ENCODE measurements around the gene ZBP1. TPM values are rescaled to one million over a fixed set of nuclear protein-coding genes. Genes with fewer than 3 reads are reported as not detected.

The ZBP1 gene, protein sequence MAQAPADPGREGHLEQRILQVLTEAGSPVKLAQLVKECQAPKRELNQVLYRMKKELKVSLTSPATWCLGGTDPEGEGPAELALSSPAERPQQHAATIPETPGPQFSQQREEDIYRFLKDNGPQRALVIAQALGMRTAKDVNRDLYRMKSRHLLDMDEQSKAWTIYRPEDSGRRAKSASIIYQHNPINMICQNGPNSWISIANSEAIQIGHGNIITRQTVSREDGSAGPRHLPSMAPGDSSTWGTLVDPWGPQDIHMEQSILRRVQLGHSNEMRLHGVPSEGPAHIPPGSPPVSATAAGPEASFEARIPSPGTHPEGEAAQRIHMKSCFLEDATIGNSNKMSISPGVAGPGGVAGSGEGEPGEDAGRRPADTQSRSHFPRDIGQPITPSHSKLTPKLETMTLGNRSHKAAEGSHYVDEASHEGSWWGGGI
- 67.0 TPM for total RNA-seq
- 10 to 100 TPM; 12.4 to 33.1 (median 20.3) TPM for polyA plus RNA-seq

DNA sequence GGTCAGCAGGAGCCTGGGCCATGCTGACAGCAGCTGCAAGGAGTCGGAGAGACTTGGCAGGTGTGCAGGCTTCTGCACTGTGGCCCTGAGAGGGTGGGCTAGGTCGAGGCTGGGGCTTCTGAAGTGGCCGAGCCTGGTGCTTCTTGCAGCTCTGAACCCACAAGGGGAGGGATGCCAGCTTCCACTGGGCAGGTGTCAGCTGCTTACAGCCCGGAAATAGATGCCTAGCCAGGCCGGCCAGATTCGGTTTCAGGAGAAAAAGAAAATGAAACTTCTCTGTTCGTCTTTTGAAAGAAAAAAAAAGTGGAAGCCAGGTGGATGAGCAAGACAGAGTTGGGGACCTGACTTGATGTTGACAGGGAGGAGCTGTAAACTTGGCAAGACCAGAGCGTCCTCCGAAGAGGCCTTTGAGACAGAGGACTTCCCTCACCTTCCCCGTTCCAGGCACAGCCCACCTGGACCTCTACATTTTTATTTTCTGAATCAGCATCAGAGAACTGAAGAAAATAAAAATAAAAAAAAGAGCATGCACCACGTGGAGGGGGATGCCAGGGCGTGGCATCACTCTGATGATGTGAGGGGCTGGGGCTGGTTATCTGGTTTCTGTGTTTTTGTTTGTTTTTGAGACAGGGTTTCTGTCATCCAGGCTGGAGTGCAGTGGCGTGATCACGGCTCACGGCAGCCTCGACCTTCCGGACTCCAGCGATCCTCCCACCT lies at the start of gene ZBP1:
Gene ZBP1, minus strand, starts transcription at position 153 of the 717 bp plus-strand sequence. Its CDS starts 131 bp downstream, at position 22.
- H3K4me1 Mint-ChIP-seq: peaks cover 10 to 89% (median 40%) of the 10 kb centered on the region in 4 donors
- peaks cover 9% of the 10 kb centered on the region for H3K36me3 Mint-ChIP-seq
- ATAC-seq (ENCODE audit: low read depth in 2 of 2) (peak; percentile 30 to 38), DNase-seq (peak; percentile 39 to 91 (median 66))
- H3K27ac ChIP-seq (ENCODE audit: insufficient read depth, low read length, poor library complexity, severe bottlenecking): peak within 1 kb of the TSS; percentile 91
- peaks cover 0 to 6% (median 1%) of the 10 kb centered on the region in 7 donors for H3K9me3 Mint-ChIP-seq
- H3K27me3 ChIP-seq (ENCODE audit: control insufficient read depth, insufficient read depth, low read length): no peaks in the 10 kb centered on the region
- H3K9me3 ChIP-seq (ENCODE audit: control insufficient read depth in 2 of 2, low read length in 2 of 2): peaks cover 0 to 6% of the 10 kb centered on the region in 2 experiments
- peak within 1 kb of the TSS; percentile 96 to 99 (median 97) for H3K27ac Mint-ChIP-seq
- H3K4me3 ChIP-seq (ENCODE audit: low read depth, low read length): peak within 1 kb of the TSS; percentile 89
- peaks cover 68% of the 10 kb centered on the region for H3K4me1 ChIP-seq (ENCODE audit: control insufficient read depth, insufficient read depth, low read length, poor library complexity, severe bottlenecking)
- peaks cover 8% of the 10 kb centered on the region for H3K36me3 ChIP-seq (ENCODE audit: control insufficient read depth, insufficient read depth, low read length)
- no peaks in the 10 kb centered on the region for H3K27me3 Mint-ChIP-seq
- H3K4me3 Mint-ChIP-seq: peak within 1 kb of the TSS; percentile 87 to 98 (median 93)

DNA sequence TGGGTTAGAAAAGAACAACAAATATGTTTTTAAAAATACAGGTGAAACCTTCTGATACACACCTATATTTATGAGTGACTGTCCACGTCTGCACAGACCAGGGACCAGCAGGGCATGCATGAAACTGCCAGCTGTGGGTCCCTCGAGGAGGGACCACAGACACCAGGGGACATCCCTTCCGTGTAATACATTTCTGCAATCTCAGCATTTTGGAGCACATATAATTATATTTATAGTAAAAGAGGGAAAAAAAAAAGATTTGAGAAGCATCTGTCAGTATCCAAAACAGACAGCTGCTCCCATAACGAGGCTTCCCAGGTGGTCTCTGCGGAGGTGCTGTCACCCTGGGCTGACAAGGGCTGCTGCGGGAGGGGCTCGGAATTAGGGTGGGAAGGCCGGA lies 49.4 kb upstream of the ZBP1 start:
- peaks cover 0 to 4% (median 0%) of the 10 kb centered on the region in 4 donors for H3K4me1 Mint-ChIP-seq
- no peaks in the 10 kb centered on the region for H3K9me3 ChIP-seq (ENCODE audit: control insufficient read depth in 2 of 2, low read length in 2 of 2)
- H3K36me3 ChIP-seq (ENCODE audit: control insufficient read depth, insufficient read depth, low read length): no peaks in the 10 kb centered on the region
- ATAC-seq (ENCODE audit: low read depth in 2 of 2): no peak
- H3K27ac Mint-ChIP-seq: no peak overlapping the region
- no peaks in the 10 kb centered on the region for H3K9me3 Mint-ChIP-seq
- no peaks in the 10 kb centered on the region for H3K4me1 ChIP-seq (ENCODE audit: control insufficient read depth, insufficient read depth, low read length, poor library complexity, severe bottlenecking)
- peak overlapping the region in 1 of 4 donors; percentile 64 for H3K4me3 Mint-ChIP-seq
- H3K27me3 ChIP-seq (ENCODE audit: control insufficient read depth, insufficient read depth, low read length): no peaks in the 10 kb centered on the region
- DNase-seq: no peak
- no peak overlapping the region for H3K4me3 ChIP-seq (ENCODE audit: low read depth, low read length)
- no peak overlapping the region for H3K27ac ChIP-seq (ENCODE audit: insufficient read depth, low read length, poor library complexity, severe bottlenecking)
- H3K36me3 Mint-ChIP-seq: no peaks in the 10 kb centered on the region
- H3K27me3 Mint-ChIP-seq: no peaks in the 10 kb centered on the region

DNA sequence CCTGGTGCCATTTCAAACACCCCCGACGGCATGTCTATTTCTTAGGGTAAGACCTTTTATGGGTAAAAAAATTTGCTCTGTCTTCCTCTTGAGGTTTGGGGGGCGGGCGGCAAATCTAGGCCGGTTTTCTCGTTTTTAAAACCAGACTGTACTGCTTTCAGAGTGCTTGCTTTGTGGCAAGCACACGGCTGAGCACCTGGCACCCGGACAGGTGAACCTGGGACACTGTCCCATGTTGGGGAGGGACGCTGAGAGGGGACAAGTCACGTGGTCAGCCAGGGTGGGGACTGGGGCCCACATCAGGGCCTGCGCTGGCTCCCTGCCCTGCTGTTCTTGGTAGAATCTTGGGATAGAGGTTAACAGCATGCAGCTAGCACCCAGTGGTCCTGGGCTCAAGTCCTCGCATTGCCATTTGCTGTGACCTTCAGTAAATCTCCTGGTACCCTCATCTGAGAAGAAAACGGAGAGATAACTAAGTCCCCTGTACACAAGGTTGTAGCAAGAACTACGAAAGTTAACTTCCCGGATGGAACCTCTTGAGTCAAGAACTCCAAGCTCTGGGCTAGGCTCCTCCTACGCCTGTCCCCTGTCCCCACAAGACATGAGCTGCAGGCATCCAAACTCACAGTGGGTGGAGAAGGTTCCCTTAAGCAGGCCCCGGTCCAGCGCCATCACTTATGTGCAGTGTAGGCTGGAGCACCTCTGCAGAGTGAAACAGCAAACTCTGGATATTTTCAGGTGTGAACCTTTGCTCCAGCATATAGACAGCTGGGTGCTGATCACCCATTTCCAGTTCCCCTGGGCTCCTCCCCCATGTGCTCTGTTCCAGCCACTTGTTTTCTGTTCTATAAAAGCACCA lies 47.9 kb upstream of the ZBP1 start:
- Histone ChIP-seq H3K27ac (ENCODE audit: insufficient read depth, low read length, poor library complexity, severe bottlenecking) (no peak overlapping the region), H3K4me1 (ENCODE audit: control insufficient read depth, insufficient read depth, low read length, poor library complexity, severe bottlenecking) (no peaks in the 10 kb centered on the region), H3K4me3 (ENCODE audit: low read depth, low read length) (no peak overlapping the region), H3K9me3 (ENCODE audit: control insufficient read depth in 2 of 2, low read length in 2 of 2) (no peaks in the 10 kb centered on the region), H3K27me3 (ENCODE audit: control insufficient read depth, insufficient read depth, low read length) (no peaks in the 10 kb centered on the region), H3K36me3 (ENCODE audit: control insufficient read depth, insufficient read depth, low read length) (no peaks in the 10 kb centered on the region)
- H3K9me3 Mint-ChIP-seq: no peaks in the 10 kb centered on the region
- ATAC-seq (ENCODE audit: low read depth in 2 of 2): no peak
- H3K27me3 Mint-ChIP-seq: no peaks in the 10 kb centered on the region
- H3K36me3 Mint-ChIP-seq: no peaks in the 10 kb centered on the region
- peaks cover 0 to 4% (median 0%) of the 10 kb centered on the region in 4 donors for H3K4me1 Mint-ChIP-seq
- DNase-seq: no peak
- H3K4me3 Mint-ChIP-seq: no peak overlapping the region
- no peak overlapping the region for H3K27ac Mint-ChIP-seq

DNA sequence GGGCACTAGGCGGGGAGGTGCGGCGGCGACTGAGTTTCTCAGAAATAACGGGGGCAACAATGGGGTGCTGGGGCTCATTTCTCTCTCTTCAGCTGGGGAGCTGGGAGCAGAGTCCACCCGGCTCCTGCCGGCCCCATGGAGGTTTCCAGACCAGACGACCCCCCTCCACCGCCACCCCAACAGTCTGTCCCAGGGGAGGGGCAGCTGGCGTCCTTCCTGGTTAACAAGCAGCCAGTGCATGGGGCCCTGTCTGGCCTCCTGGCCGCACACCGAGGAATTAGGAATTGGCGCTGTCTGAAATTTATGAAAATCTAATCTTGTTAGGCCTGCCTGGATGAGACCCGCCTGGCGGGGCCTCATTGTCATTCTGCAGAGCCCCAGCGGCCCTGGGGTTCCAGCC lies 47.2 kb upstream of the ZBP1 start:
- Histone ChIP-seq H3K4me3 (ENCODE audit: low read depth, low read length) (no peak overlapping the region), H3K4me1 (ENCODE audit: control insufficient read depth, insufficient read depth, low read length, poor library complexity, severe bottlenecking) (no peaks in the 10 kb centered on the region), H3K36me3 (ENCODE audit: control insufficient read depth, insufficient read depth, low read length) (no peaks in the 10 kb centered on the region), H3K27me3 (ENCODE audit: control insufficient read depth, insufficient read depth, low read length) (no peaks in the 10 kb centered on the region), H3K9me3 (ENCODE audit: control insufficient read depth in 2 of 2, low read length in 2 of 2) (no peaks in the 10 kb centered on the region), H3K27ac (ENCODE audit: insufficient read depth, low read length, poor library complexity, severe bottlenecking) (no peak overlapping the region)
- H3K27me3 Mint-ChIP-seq: no peaks in the 10 kb centered on the region
- H3K9me3 Mint-ChIP-seq: no peaks in the 10 kb centered on the region
- DNase-seq: no peak
- no peak for ATAC-seq (ENCODE audit: low read depth in 2 of 2)
- H3K27ac Mint-ChIP-seq: no peak overlapping the region
- no peaks in the 10 kb centered on the region for H3K36me3 Mint-ChIP-seq
- H3K4me1 Mint-ChIP-seq: peaks cover 0 to 7% (median 0%) of the 10 kb centered on the region in 4 donors
- no peak overlapping the region for H3K4me3 Mint-ChIP-seq

DNA sequence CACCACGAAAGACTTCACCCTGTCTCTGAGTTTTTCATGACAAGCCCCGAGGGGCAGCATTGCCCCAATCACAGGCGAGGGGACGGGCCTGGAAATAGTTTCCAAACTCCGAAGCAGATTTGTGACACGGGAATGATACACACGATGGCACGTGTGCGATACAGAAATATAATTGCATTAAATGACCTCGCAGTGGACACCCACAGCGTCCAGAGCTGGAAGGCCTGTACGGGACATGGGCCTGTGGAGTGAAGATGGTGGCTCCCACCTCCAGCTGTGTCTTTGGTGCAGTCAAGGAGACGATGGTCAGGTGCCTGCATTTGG lies 46.6 kb upstream of the ZBP1 start:
- no peak overlapping the region for H3K27ac ChIP-seq (ENCODE audit: insufficient read depth, low read length, poor library complexity, severe bottlenecking)
- peaks cover 0 to 3% (median 0%) of the 10 kb centered on the region in 4 donors for H3K4me1 Mint-ChIP-seq
- H3K27ac Mint-ChIP-seq: peak overlapping the region in 1 of 3 donors; percentile 60

DNA sequence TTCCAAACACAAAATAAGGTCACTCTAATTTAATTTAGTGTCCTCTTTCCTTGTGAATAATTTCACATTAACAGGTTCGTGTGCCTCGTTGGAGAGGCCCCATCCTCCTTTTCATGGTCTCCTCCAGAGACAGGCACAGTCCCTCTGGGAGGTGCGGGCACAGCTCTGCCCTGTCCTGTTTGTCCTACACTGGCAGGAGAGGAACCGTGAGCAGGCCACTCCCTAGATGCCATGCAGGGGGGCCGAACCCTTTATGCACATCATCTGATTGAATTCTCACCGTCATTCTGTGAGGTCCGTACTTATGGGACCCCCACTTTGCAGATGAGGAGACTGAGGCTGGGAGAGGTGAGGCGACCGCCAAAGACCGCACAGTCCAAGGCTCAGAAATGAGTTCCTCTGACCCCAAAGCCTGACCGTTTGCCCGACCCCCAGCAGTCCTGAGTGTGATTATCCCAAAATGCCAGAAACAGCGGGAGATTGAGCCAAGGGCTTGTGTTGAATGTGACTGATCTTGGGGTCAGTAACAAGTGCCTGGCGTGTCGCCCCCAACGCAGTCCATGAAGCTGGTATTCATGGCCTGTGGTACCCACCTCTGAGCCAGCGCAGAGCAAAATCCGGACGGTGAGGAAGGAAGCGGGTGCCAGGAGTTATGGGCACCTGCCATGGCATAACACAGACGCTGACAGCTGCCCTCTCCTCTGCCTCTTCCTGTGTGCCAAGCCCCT lies 46.0 kb upstream of the ZBP1 start:
- peaks cover 0 to 3% (median 0%) of the 10 kb centered on the region in 4 donors for H3K4me1 Mint-ChIP-seq
- H3K27ac Mint-ChIP-seq: no peak overlapping the region
- H3K36me3 Mint-ChIP-seq: no peaks in the 10 kb centered on the region
- no peaks in the 10 kb centered on the region for H3K27me3 ChIP-seq (ENCODE audit: control insufficient read depth, insufficient read depth, low read length)
- H3K9me3 ChIP-seq (ENCODE audit: control insufficient read depth in 2 of 2, low read length in 2 of 2): no peaks in the 10 kb centered on the region
- no peak overlapping the region for H3K4me3 ChIP-seq (ENCODE audit: low read depth, low read length)
- no peak overlapping the region for H3K4me3 Mint-ChIP-seq
- no peaks in the 10 kb centered on the region for H3K9me3 Mint-ChIP-seq
- DNase-seq: no peak
- no peak overlapping the region for H3K27ac ChIP-seq (ENCODE audit: insufficient read depth, low read length, poor library complexity, severe bottlenecking)
- no peak for ATAC-seq (ENCODE audit: low read depth in 2 of 2)
- no peaks in the 10 kb centered on the region for H3K36me3 ChIP-seq (ENCODE audit: control insufficient read depth, insufficient read depth, low read length)
- H3K4me1 ChIP-seq (ENCODE audit: control insufficient read depth, insufficient read depth, low read length, poor library complexity, severe bottlenecking): no peaks in the 10 kb centered on the region
- H3K27me3 Mint-ChIP-seq: no peaks in the 10 kb centered on the region

More for the DNA sequence above, 46.6 kb upstream of the ZBP1 start:
- Histone ChIP-seq H3K36me3 (ENCODE audit: control insufficient read depth, insufficient read depth, low read length) (no peaks in the 10 kb centered on the region), H3K4me3 (ENCODE audit: low read depth, low read length) (no peak overlapping the region), H3K27me3 (ENCODE audit: control insufficient read depth, insufficient read depth, low read length) (no peaks in the 10 kb centered on the region), H3K9me3 (ENCODE audit: control insufficient read depth in 2 of 2, low read length in 2 of 2) (no peaks in the 10 kb centered on the region), H3K4me1 (ENCODE audit: control insufficient read depth, insufficient read depth, low read length, poor library complexity, severe bottlenecking) (no peaks in the 10 kb centered on the region)
- H3K36me3 Mint-ChIP-seq: no peaks in the 10 kb centered on the region
- no peak for DNase-seq
- H3K27me3 Mint-ChIP-seq: no peaks in the 10 kb centered on the region
- H3K4me3 Mint-ChIP-seq: no peak overlapping the region
- no peak for ATAC-seq (ENCODE audit: low read depth in 2 of 2)
- no peaks in the 10 kb centered on the region for H3K9me3 Mint-ChIP-seq

DNA sequence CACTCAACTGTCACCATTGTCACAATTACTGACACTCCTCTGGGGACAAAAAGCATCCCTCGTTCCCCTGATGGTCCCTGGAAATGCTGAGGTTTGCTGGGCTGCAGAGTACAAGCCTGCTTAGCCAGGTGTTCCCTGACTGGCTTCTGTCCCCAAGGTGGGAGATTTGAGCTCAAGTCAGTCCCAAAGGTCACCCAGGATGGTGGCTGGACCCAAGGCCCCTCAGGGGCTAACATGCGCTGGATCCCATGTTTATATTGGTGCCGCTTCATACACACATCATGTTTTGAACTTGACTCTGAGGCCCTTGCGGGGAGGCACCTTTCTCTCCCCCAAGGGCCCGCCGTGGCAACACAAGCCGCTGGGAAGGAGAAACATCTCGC lies 45.4 kb upstream of the ZBP1 start:
- no peak overlapping the region for H3K4me3 Mint-ChIP-seq
- no peaks in the 10 kb centered on the region for H3K36me3 ChIP-seq (ENCODE audit: control insufficient read depth, insufficient read depth, low read length)
- H3K4me1 Mint-ChIP-seq: peaks cover 0 to 5% (median under 1%) of the 10 kb centered on the region in 4 donors
- H3K27ac ChIP-seq (ENCODE audit: insufficient read depth, low read length, poor library complexity, severe bottlenecking): no peak overlapping the region
- H3K4me3 ChIP-seq (ENCODE audit: low read depth, low read length): no peak overlapping the region
- H3K27ac Mint-ChIP-seq: no peak overlapping the region
- H3K9me3 Mint-ChIP-seq: peaks cover 0 to 1% (median 0%) of the 10 kb centered on the region in 7 donors
- no peaks in the 10 kb centered on the region for H3K27me3 Mint-ChIP-seq
- no peaks in the 10 kb centered on the region for H3K36me3 Mint-ChIP-seq
- no peaks in the 10 kb centered on the region for H3K4me1 ChIP-seq (ENCODE audit: control insufficient read depth, insufficient read depth, low read length, poor library complexity, severe bottlenecking)
- no peaks in the 10 kb centered on the region for H3K27me3 ChIP-seq (ENCODE audit: control insufficient read depth, insufficient read depth, low read length)
- no peak for ATAC-seq (ENCODE audit: low read depth in 2 of 2)
- H3K9me3 ChIP-seq (ENCODE audit: control insufficient read depth in 2 of 2, low read length in 2 of 2): no peaks in the 10 kb centered on the region
- DNase-seq: no peak

Measured in CD4-positive, CD25-positive, alpha-beta regulatory T cell (primary cell).